NCI-H2107 treated with DMSO at 0.1 percent for 48 hours (cell line): Measurements from ENCODE around the gene ZNF503.
"Not testable (repeated sequence)": the region's sequence is repeated elsewhere in the genome, so short reads cannot be mapped to it uniquely, and the experiment has no call there.

Experiments
- DNase-seq: peaks from one replicate; lab custom pipeline; 2025; ENCODE audit not compliant: unreplicated experiment; lab: John Stamatoyannopoulos, UW

The ZNF503 gene

DNA sequence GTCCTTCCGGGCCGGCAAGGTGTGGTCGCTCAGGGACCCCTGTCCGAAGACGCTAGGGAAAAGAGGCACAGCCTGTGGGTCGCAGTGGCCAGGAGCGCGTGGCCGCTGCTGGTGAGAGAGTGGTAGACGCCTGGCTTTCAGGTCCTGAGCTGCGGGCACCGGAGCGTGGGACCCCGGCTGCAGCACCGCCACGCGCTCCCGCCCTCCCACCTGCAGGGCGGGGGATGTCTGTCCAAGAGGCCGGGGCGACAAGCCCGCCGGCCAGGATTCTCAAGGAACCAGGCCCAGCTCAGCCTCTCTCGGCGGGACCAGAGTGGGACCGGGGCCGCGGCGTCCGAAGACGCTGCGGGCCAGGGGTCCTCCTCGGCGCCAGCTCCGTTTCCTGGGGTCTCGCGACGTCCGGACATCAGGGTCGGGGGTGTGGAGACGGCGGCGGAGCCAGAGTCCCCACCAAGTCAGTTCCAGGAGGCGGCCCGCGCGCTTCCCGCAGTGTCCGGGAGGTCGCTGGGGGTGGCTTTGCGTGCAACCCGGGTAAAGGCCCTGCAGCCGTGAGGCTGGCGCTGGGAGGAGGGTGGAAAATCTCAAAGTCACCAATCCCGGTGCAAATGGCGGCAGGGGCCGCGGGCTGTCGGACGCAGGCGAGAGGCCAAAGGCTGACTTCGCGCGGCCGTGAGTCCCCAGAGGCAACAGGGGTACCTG lies 5.5 kb downstream of the ZNF503 start:
- no peak for DNase-seq

DNA sequence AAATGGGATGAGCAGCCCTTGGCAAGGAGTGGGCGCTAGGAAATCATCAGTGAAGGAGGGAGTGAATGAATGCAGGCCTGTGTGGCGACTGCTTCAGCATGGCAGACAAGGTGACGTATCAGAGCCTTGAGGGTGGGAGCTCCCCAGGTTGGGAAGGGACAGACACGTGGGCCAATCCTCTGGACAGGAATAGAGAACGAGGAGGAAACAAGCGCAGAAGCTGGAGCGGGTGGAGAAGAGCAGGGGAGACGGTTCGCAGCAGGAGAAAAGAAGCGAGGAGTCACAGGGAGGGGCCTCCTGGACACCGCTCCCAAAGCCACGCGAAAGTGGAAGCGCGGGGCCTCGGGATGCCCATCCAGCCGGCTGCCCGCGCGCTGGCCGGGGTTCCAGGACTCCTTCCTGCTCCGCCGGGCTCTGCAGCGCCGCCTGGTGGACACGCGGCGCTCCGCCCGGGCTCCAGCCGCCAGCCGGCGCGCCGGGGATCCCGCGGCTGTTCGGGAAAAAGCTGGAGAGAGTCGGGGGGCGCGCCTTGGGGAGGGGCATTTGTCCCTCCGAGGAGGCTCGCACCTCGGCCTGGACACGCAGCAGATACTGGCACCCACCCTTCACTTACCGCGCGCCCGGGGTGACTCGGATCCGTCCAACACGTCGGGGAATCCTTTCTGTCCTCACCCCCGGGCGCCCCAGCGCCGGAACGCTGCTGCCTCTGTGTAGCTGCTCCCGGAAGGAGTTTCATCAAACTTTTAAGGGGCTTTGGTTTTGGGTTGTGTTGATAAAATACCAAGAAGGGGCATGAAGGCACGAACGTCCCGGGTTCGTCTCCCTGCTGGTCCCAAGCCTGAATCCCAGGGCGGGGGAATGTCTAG lies 6.3 kb downstream of the ZNF503 start:
- no peak for DNase-seq

DNA sequence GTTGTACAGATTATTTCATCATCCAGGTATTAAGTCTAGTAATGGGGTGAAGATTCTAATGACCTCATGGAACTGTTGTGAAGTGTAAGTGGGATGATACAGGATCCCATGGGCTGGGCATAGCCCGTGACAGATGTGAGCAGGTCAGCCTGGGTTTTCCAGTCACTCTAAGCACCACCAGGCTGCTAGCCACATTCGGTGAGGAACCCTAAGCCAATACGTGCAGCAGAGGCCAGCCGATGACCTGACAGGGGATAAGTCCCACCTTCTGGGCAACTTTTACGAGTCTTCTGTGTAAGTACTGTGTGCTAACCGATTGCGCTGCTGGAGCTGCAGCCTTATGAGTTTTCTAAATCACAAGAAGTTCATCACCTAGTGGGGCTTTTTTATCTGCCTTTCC lies 7.3 kb downstream of the ZNF503 start:
- no peak for DNase-seq

DNA sequence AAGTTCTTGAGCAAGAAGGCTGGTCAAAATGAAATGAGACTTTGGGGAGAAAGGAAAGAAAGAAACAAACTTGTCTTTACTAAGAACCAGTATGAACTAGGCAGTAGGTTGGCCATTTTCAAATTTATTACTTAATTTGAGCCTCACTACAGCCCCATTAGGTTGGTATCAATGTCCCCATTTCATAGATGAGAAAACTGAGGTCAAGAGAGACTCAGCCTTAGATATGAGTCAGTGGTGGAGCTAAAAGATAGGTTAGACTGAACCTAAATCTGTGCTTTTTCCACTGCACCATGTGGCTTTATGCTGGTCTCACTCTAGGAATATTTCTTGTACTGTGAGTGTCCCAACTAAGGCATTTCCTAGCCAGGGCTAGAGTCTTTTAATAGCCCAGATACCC lies 8.8 kb downstream of the ZNF503 start:
- DNase-seq, result no peak

- no peak for DNase-seq
These were observed 9.3 kb downstream of the ZNF503 start for GRCh38 chr10:75392271-75392670.

DNA sequence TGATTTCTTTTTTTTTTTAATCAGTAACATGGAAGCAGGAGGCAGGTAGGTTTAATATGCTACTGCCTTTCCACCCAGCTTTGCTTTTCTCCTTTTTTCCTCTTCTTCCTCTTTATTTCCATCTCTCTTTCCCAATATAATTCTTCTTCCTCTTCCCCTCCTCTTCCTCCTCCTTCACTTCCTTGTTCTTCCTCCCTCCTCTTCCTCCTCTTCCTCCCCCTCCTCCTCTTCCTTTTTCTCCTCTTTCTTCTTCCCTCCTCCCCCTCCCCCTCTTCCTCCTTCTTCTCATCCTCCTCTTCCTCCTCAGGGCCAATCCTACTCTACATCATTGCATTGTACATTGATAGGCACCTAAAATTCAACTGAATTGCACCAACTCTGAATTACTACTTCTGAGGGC lies 11.4 kb downstream of the ZNF503 start:
- DNase-seq, result no peak

- no peak for DNase-seq
These were observed 13.5 kb downstream of the ZNF503 start for GRCh38 chr10:75388082-75388481.

DNA sequence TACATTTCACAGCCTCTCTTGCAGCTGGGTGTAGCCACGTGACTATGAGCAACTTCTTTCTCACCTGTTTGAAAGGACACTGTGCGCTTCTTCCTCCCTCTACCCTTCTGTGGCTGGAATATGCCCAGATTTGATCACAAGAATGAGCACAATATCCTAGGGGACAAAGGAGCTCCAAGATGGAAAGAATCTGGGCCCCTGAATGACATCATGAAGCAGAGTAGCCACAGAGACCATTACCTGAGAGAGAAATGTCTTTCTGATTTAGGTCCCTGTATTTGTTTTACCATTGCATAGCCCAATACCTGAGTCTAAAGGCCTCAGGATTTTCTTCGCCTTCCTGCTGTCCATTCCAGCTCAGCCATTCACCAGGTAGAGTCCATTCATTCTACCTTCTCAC lies 15.4 kb downstream of the ZNF503 start:
- no peak for DNase-seq

DNA sequence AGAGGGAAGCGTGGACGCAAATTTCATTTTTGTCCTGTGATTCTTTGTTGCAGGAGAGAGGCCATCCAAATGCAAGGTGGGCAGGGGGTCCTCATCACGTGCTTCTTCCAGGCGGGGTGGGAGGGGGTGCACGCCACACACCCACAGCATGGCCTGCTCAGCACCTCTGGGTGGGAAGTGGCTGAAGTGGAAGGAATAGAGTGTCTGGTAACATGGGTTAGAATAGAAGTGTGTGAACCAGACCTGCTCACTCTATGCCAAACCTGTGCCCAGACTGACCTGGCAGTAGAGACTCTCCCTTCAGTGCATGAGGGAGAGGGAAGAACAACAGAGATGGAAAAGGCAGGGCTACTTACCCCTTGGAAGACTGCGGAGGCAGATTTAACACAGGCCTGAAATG lies 21.7 kb downstream of the ZNF503 start:
- DNase-seq, result no peak

DNA sequence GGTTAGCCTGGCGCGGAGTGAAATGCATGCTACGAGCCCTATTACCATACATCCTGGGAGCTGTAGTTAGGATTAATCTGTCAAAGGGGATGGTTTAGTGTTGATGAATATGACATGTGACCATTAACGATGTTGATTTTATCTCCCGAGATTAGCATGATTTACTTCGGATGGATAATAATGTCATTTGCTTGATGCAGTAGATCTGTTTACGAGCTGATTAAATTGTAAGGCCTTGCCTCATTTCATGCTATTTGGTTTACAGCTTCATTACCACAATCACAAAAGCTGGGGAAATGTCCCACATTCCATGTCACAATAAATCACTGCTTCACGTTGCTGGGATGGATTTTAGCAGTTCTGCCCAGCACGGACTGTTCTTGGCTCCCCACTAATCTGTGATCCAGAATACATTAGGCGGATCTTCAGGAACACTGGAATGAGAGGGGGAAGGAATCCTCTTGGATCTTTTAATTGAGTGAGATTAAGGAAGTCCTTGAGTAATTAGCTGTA lies 22.3 kb downstream of the ZNF503 start:
- DNase-seq, result no peak

DNA sequence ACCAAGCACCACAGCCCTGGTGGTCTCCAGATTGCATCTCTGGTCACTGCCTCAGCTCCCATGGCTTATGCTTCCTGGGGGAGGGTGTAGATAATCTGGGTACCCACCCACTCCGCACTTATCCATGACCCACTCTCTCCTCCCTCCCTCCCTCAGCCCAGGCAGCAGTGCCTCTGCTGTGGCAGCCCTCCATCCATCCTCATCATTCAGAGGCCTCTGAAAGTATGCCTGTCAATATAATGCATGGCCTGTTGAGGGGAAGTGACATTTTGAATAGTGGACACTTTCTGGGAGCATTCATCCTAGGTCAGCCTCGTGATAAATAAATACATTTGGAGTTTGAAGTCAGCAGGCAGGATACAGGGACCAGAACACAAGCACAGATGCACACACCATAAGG lies 23.2 kb downstream of the ZNF503 start:
- no peak for DNase-seq

- no peak for DNase-seq
These were observed 23.7 kb downstream of the ZNF503 start for GRCh38 chr10:75377869-75378268.

GRCh38 chr10:75375838-75376237 lies 25.7 kb downstream of the ZNF503 start:
- DNase-seq, result no peak

- no peak for DNase-seq
These were observed 30.6 kb downstream of the ZNF503 start for GRCh38 chr10:75371010-75371409.

DNA sequence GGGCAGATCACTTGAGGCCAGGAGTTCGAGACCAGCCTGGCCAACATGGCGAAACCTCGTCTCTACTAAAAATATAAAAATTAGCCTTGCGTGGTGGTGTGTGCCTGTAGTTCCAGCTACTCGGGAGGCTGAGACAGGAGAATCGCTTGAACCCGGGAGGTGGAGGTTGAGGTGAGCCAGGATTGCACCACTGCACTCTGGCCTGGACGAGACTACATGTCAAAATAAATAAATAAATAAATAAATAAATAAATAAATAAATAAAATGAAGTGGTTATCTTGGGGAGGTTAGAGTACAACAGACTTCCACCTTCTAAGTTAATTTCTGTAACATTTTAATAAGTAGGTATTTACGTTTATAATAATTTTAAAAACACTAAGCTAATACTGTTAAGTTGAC lies 31.7 kb downstream of the ZNF503 start:
- not testable (repeated sequence) for DNase-seq

- DNase-seq, result no peak
These were observed 33.7 kb downstream of the ZNF503 start for GRCh38 chr10:75367901-75368300.

GRCh38 chr10:75367021-75367487 lies 34.5 kb downstream of the ZNF503 start:
- no peak for DNase-seq

- no peak for DNase-seq
These were observed 38.1 kb downstream of the ZNF503 start for GRCh38 chr10:75363431-75363830.

- not testable (repeated sequence) for DNase-seq
These were observed 41.7 kb downstream of the ZNF503 start for GRCh38 chr10:75359876-75360275.

- DNase-seq, result peak; percentile 13
These were observed 42.6 kb downstream of the ZNF503 start for GRCh38 chr10:75358835-75359421.

- no peak for DNase-seq
These were observed 43.4 kb downstream of the ZNF503 start for GRCh38 chr10:75358132-75358531.

- no peak for DNase-seq
These were observed 44.1 kb downstream of the ZNF503 start for GRCh38 chr10:75357500-75357899.
